CD4-positive, alpha-beta T cell treated with Interleukin-17A for 4 hours (primary cell): ENCODE measurements around the gene NANOGP8.
"Not testable (repeated sequence)": the region's sequence is repeated elsewhere in the genome, so short reads cannot be mapped to it uniquely, and the experiment has no call there.

Experiments used
- DNase-seq: peaks from one replicate; pipeline ENCODE4 v3.0.0-alpha.2; 2020; ENCODE audit warnings: mixed read lengths

Gene NANOGP8

GRCh38 chr15:35085176-35085919 is at the start of gene NANOGP8:
NANOGP8 (minus strand) TSS chr15:35085295; CDS start chr15:35085110, 185 bp downstream.
- DNase-seq = not testable (repeated sequence)

- DNase-seq = no peak
These were observed 49.2 kb upstream of the NANOGP8 start for GRCh38 chr15:35134299-35134698.

GRCh38 chr15:35130245-35130644 is 45.1 kb upstream of the NANOGP8 start:
- DNase-seq = no peak

GRCh38 chr15:35129361-35129760 is 44.3 kb upstream of the NANOGP8 start:
- DNase-seq = no peak

- DNase-seq = no peak
These were observed 42.6 kb upstream of the NANOGP8 start for GRCh38 chr15:35127717-35128116.

- no peak for DNase-seq
These were observed 41.1 kb upstream of the NANOGP8 start for GRCh38 chr15:35126236-35126635.

GRCh38 chr15:35123743-35124142 is 38.6 kb upstream of the NANOGP8 start:
- no peak for DNase-seq

- DNase-seq = no peak
These were observed 36.7 kb upstream of the NANOGP8 start for GRCh38 chr15:35121611-35122359.

- no peak for DNase-seq
These were observed 35.1 kb upstream of the NANOGP8 start for GRCh38 chr15:35120173-35120572.

GRCh38 chr15:35118960-35119359 is 33.9 kb upstream of the NANOGP8 start:
- no peak for DNase-seq

- DNase-seq = no peak
These were observed 32.6 kb upstream of the NANOGP8 start for GRCh38 chr15:35117543-35118265.

- DNase-seq = no peak
These were observed 30.1 kb upstream of the NANOGP8 start for GRCh38 chr15:35115155-35115725.

- DNase-seq = no peak
These were observed 27.3 kb upstream of the NANOGP8 start for GRCh38 chr15:35112346-35112745.

- DNase-seq = no peak
These were observed 26.8 kb upstream of the NANOGP8 start for GRCh38 chr15:35111861-35112260.

- no peak for DNase-seq
These were observed 23.4 kb upstream of the NANOGP8 start for GRCh38 chr15:35108453-35108852.

GRCh38 chr15:35107561-35107960 is 22.5 kb upstream of the NANOGP8 start:
- no peak for DNase-seq

- DNase-seq = no peak
These were observed 22.0 kb upstream of the NANOGP8 start for GRCh38 chr15:35107122-35107521.

GRCh38 chr15:35104526-35105147 is 19.5 kb upstream of the NANOGP8 start:
- DNase-seq = no peak

- DNase-seq = no peak
These were observed 17.1 kb upstream of the NANOGP8 start for GRCh38 chr15:35102186-35102585.

- DNase-seq = no peak
These were observed 16.2 kb upstream of the NANOGP8 start for GRCh38 chr15:35101335-35101734.

GRCh38 chr15:35098737-35099136 is 13.6 kb upstream of the NANOGP8 start:
- DNase-seq = no peak

- no peak for DNase-seq
These were observed 10.8 kb upstream of the NANOGP8 start for GRCh38 chr15:35095941-35096340.

- DNase-seq = no peak
These were observed 7.8 kb upstream of the NANOGP8 start for GRCh38 chr15:35092846-35093245.
